ENCODE data around the gene SNX24.
A peak's percentile ranks its signal among the peaks of the same experiment; 100 is the strongest.

Gene SNX24

GRCh38 chr5:123028222-123028621 lies 182.8 kb downstream of the SNX24 start:
- DNase-seq = no peak

- no peak for DNase-seq
Observed at GRCh38 chr5:123033157-123033671, 187.8 kb downstream of the SNX24 start.

- DNase-seq = peak in 1 of 2 donors; percentile 6
Observed at GRCh38 chr5:123035360-123035917, 190.0 kb downstream of the SNX24 start.

- peak in 1 of 2 donors; percentile 13 for DNase-seq
Observed at GRCh38 chr5:123035918-123036390, 190.5 kb downstream of the SNX24 start.

- DNase-seq = peak; percentile 19 to 62
Observed at GRCh38 chr5:123036391-123037103, 191.1 kb downstream of the SNX24 start, which contains the start of gene PPIC. Gene PPIC, minus strand, starts transcription at chr5:123036725. Its CDS starts 100 bp downstream, at chr5:123036625.

GRCh38 chr5:123037104-123037418 lies 191.6 kb downstream of the SNX24 start:
- DNase-seq = no peak

GRCh38 chr5:123039673-123040072 lies 194.3 kb downstream of the SNX24 start:
- DNase-seq = no peak

- no peak for DNase-seq
Observed at GRCh38 chr5:123044926-123045617, 199.7 kb downstream of the SNX24 start.

- DNase-seq = no peak
Observed at GRCh38 chr5:123046222-123046621, 200.8 kb downstream of the SNX24 start.

GRCh38 chr5:123047706-123048105 lies 202.3 kb downstream of the SNX24 start:
- no peak for DNase-seq

GRCh38 chr5:123051206-123051605 lies 205.8 kb downstream of the SNX24 start:
- no peak for DNase-seq

All from inflammatory macrophage (primary cell).